ENCODE data around the gene CCDC12. TPM values are rescaled to one million over a fixed set of nuclear protein-coding genes. Genes with fewer than 3 reads are reported as not detected.

CCDC12 gene
- total RNA-seq, 1 experiment from 2014 or later: 31.0 TPM

- in situ Hi-C loops (cut with HindIII; ENCODE audit: low sequenced_read_pairs): no loop called here
- DNase-seq (ENCODE audit: low spot score): no peak
Observed at GRCh38 chr3:46946856-46947545, 29.5 kb downstream of the CCDC12 start.

- DNase-seq (ENCODE audit: low spot score): no peak
- in situ Hi-C loops (cut with HindIII; ENCODE audit: low sequenced_read_pairs): no loop called here
Observed at GRCh38 chr3:46946416-46946815, 30.1 kb downstream of the CCDC12 start.

- DNase-seq (ENCODE audit: low spot score): no peak
- in situ Hi-C loops (cut with HindIII; ENCODE audit: low sequenced_read_pairs): no loop called here
Observed at GRCh38 chr3:46944191-46944590, 32.4 kb downstream of the CCDC12 start.

- DNase-seq (ENCODE audit: low spot score): no peak
- in situ Hi-C loops (cut with HindIII; ENCODE audit: low sequenced_read_pairs): no loop called here
Observed at GRCh38 chr3:46943237-46944187, 33.0 kb downstream of the CCDC12 start.

- no peak for DNase-seq (ENCODE audit: low spot score)
- in situ Hi-C loops (cut with HindIII; ENCODE audit: low sequenced_read_pairs): no loop called here
Observed at GRCh38 chr3:46942481-46943236, 33.9 kb downstream of the CCDC12 start.

- in situ Hi-C loops (cut with HindIII; ENCODE audit: low sequenced_read_pairs): no loop called here
Observed at GRCh38 chr3:46942076-46942475, 34.5 kb downstream of the CCDC12 start.

GRCh38 chr3:46939578-46940445 lies 36.7 kb downstream of the CCDC12 start:
- no peak for DNase-seq (ENCODE audit: low spot score)
- in situ Hi-C loops (cut with HindIII; ENCODE audit: low sequenced_read_pairs): no loop called here

More at GRCh38 chr3:46942076-46942475, 34.5 kb downstream of the CCDC12 start:
- DNase-seq (ENCODE audit: low spot score): no peak

- in situ Hi-C loops (cut with HindIII; ENCODE audit: low sequenced_read_pairs): no loop called here
- no peak for DNase-seq (ENCODE audit: low spot score)
Observed at GRCh38 chr3:46938118-46938517, 38.4 kb downstream of the CCDC12 start.

GRCh38 chr3:46936733-46937250 lies 39.8 kb downstream of the CCDC12 start:
- DNase-seq (ENCODE audit: low spot score): no peak
- in situ Hi-C loops (cut with HindIII; ENCODE audit: low sequenced_read_pairs): no loop called here

GRCh38 chr3:46935989-46936558 lies 40.5 kb downstream of the CCDC12 start:
- in situ Hi-C loops (cut with HindIII; ENCODE audit: low sequenced_read_pairs): no loop called here

GRCh38 chr3:46935168-46935858 lies 41.2 kb downstream of the CCDC12 start:
- DNase-seq (ENCODE audit: low spot score): no peak
- in situ Hi-C loops (cut with HindIII; ENCODE audit: low sequenced_read_pairs): no loop called here

More at GRCh38 chr3:46935989-46936558, 40.5 kb downstream of the CCDC12 start:
- no peak for DNase-seq (ENCODE audit: low spot score)

GRCh38 chr3:46934498-46935167 lies 41.9 kb downstream of the CCDC12 start:
- in situ Hi-C loops (cut with HindIII; ENCODE audit: low sequenced_read_pairs): no loop called here
- DNase-seq (ENCODE audit: low spot score): no peak

GRCh38 chr3:46934072-46934471 lies 42.5 kb downstream of the CCDC12 start:
- DNase-seq (ENCODE audit: low spot score): no peak
- in situ Hi-C loops (cut with HindIII; ENCODE audit: low sequenced_read_pairs): no loop called here

GRCh38 chr3:46933261-46933660 lies 43.3 kb downstream of the CCDC12 start:
- in situ Hi-C loops (cut with HindIII; ENCODE audit: low sequenced_read_pairs): no loop called here

GRCh38 chr3:46932455-46933225 lies 43.9 kb downstream of the CCDC12 start:
- in situ Hi-C loops (cut with HindIII; ENCODE audit: low sequenced_read_pairs): no loop called here
- DNase-seq (ENCODE audit: low spot score): no peak

More at GRCh38 chr3:46933261-46933660, 43.3 kb downstream of the CCDC12 start:
- no peak for DNase-seq (ENCODE audit: low spot score)

- in situ Hi-C loops (cut with HindIII; ENCODE audit: low sequenced_read_pairs): no loop called here
- DNase-seq (ENCODE audit: low spot score): no peak
Observed at GRCh38 chr3:46931631-46932331, 44.8 kb downstream of the CCDC12 start.

Measured in G401 (cell line).